GM23248 (cell line): ENCODE data around the gene VASP. TPM values are rescaled to one million over a fixed set of nuclear protein-coding genes. Genes with fewer than 3 reads are reported as not detected.
"Not testable (repeated sequence)": the region's sequence is repeated elsewhere in the genome, so short reads cannot be mapped to it uniquely, and the experiment has no call there.

Experiments used
- DNase-seq: peaks from one replicate; pipeline ENCODE4 v3.0.0-alpha.2; 2015
- H2AFZ ChIP-seq: fragments of 200-600 bp; sonication (generic); 2 replicates; pipeline ENCODE4 v1.6.1; 2016; ENCODE audit warnings: antibody characterized with exemption
- H3F3A ChIP-seq: fragments of 200-600 bp; sonication (generic); 2 replicates; pipeline ENCODE4 v1.6.1; 2016; ENCODE audit warnings: mild to moderate bottlenecking, antibody characterized with exemption, mixed run types; ENCODE audit not compliant: insufficient read depth
- H3K27ac ChIP-seq: fragments of 200-600 bp; sonication (generic); 2 replicates; pipeline ENCODE4 v1.5.1; 2016; ENCODE audit warnings: mild to moderate bottlenecking
- H3K27me3 ChIP-seq: fragments of 200-600 bp; sonication (generic); replicated peaks from 2 replicates; pipeline ENCODE4 v1.6.1; 2016; ENCODE audit warnings: mild to moderate bottlenecking; ENCODE audit not compliant: insufficient read depth
- H3K36me3 ChIP-seq: fragments of 200-600 bp; sonication (generic); 2 replicates; pipeline ENCODE4 v1.6.1; 2016; ENCODE audit warnings: low read depth, mild to moderate bottlenecking
- H3K4me1 ChIP-seq: fragments of 200-600 bp; sonication (generic); 2 replicates; pipeline ENCODE4 v1.6.1; 2016; ENCODE audit warnings: mild to moderate bottlenecking; ENCODE audit not compliant: insufficient read depth
- H3K4me2 ChIP-seq: fragments of 200-600 bp; sonication (generic); one replicate; pipeline ENCODE4 v1.6.1; 2016; ENCODE audit warnings: mild to moderate bottlenecking; ENCODE audit not compliant: unreplicated experiment
- H3K4me3 ChIP-seq: fragments of 200-600 bp; sonication (generic); 2 replicates; pipeline ENCODE4 v1.5.1; 2016; ENCODE audit warnings: mild to moderate bottlenecking
- H3K79me2 ChIP-seq: fragments of 200-600 bp; sonication (generic); 2 replicates; pipeline ENCODE4 v1.6.1; 2016; ENCODE audit warnings: mild to moderate bottlenecking; ENCODE audit not compliant: insufficient read depth
- H3K9ac ChIP-seq: fragments of 200-600 bp; sonication (generic); 2 replicates; pipeline ENCODE4 v1.6.1; 2016; ENCODE audit warnings: mild to moderate bottlenecking
- H3K9me2 ChIP-seq: fragments of 200-600 bp; sonication (generic); 2 replicates; pipeline ENCODE4 v1.6.1; 2016; ENCODE audit warnings: mixed run types, mild to moderate bottlenecking, moderate library complexity; ENCODE audit not compliant: insufficient read depth
- H3K9me3 ChIP-seq: fragments of 200-600 bp; sonication (generic); one replicate; pipeline ENCODE4 v1.6.1; 2017; ENCODE audit warnings: low read depth
- H4K20me1 ChIP-seq: fragments of 200-600 bp; sonication (generic); 2 replicates; pipeline ENCODE4 v1.6.0; 2016; ENCODE audit not compliant: insufficient read depth
- EZH2 ChIP-seq: fragments of 200-600 bp; sonication (generic); IDR thresholded peaks from 2 replicates; pipeline ENCODE4 v1.6.1; 2018; ENCODE audit warnings: antibody characterized with exemption, mild to moderate bottlenecking; ENCODE audit not compliant: insufficient read depth, poor library complexity, severe bottlenecking
- EZH2phosphoT487 ChIP-seq: fragments of 200-600 bp; sonication (generic); IDR thresholded peaks from 2 replicates; pipeline ENCODE4 v1.6.1; 2018; ENCODE audit warnings: antibody characterized with exemption, moderate library complexity, mild to moderate bottlenecking, low read depth; ENCODE audit not compliant: insufficient read depth
- WGBS, 2 experiments: methylation state at CpG; one replicate each; pipeline ENCODE4 v1.1.6; 2015 to 2017; ENCODE audit warnings: low lambda C conversion rate in 2 of 2, low coverage in 1 of 2; ENCODE audit errors: missing lambda C conversion rate in 2 of 2; 5-methylcytosine and 5-hydroxymethylcytosine counted together
- in situ Hi-C: fragments of 300-500 bp; cut with MboI; formaldehyde crosslinking; loops from 2 replicates; pipeline ENCODE4 v1.15.0; 2020
- polyA plus RNA-seq: library from polyadenylated mRNA; unstranded; fragments of >200 nt; fragmentation: Nextera tagmentation; extraction: Ambion mirVana; gene quantifications from 2 replicates; pipeline ENCODE4 v1.2.1, GENCODE V29; 2016
- total RNA-seq: library from RNA; depleted of rRNA; stranded (reverse); fragments of >200 nt; shearing (Covaris generic); gene quantifications from 2 replicates; pipeline ENCODE4 v1.2.3, GENCODE V29; 2014

Gene VASP
- total and polyA plus RNA-seq, 2 experiments from 2014 or later: 31.9 to 135 TPM

DNA sequence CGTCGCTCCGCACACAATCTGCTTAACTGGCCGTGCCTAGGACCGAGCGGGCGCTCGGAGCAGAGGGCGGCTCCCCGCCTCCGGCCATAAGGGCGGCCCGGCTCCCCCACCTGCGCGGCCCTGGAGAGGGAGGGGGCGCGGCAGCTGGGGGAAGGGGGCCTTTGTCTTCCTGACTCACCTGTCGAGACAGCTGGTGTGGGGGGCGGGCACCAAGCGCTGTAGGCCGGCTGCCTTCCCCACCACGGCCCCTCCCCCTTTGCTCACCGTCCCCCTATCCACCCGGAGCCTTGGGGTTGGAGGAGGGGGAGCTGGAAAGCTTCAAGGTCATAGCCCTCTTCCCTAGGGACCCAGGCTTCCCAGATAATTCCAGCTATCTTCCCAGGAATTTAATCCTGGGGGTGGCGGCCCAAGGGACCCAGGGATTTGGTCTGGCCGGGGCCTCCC lies 1.2 kb downstream of the VASP start:
- peaks cover 62% of the 10 kb centered on the region for H3K79me2 ChIP-seq
- TF ChIP-seq EZH2phosphoT487 (no peak), EZH2 (no peak)
- no peaks in the 10 kb centered on the region for H3K9me3 ChIP-seq
- no peaks in the 10 kb centered on the region for H3K36me3 ChIP-seq
- no peaks in the 10 kb centered on the region for H4K20me1 ChIP-seq
- peak overlapping the region; percentile 88 for H2AFZ ChIP-seq
- H3F3A ChIP-seq: peaks cover 16% of the 10 kb centered on the region
- WGBS, 2 experiments: 1 to 2% methylated on average over 14 to 26 of the region's 26 CpGs
- peaks cover 15% of the 10 kb centered on the region for H3K4me1 ChIP-seq
- peak overlapping the region; percentile 86 for H3K9ac ChIP-seq
- no peaks in the 10 kb centered on the region for H3K27me3 ChIP-seq
- no peaks in the 10 kb centered on the region for H3K9me2 ChIP-seq
- H3K27ac ChIP-seq: peak overlapping the region; percentile 72
- peak overlapping the region; percentile 97 for H3K4me2 ChIP-seq
- DNase-seq: peak; percentile 44
- peak overlapping the region; percentile 99 for H3K4me3 ChIP-seq
- in situ Hi-C loops: no loop called here

DNA sequence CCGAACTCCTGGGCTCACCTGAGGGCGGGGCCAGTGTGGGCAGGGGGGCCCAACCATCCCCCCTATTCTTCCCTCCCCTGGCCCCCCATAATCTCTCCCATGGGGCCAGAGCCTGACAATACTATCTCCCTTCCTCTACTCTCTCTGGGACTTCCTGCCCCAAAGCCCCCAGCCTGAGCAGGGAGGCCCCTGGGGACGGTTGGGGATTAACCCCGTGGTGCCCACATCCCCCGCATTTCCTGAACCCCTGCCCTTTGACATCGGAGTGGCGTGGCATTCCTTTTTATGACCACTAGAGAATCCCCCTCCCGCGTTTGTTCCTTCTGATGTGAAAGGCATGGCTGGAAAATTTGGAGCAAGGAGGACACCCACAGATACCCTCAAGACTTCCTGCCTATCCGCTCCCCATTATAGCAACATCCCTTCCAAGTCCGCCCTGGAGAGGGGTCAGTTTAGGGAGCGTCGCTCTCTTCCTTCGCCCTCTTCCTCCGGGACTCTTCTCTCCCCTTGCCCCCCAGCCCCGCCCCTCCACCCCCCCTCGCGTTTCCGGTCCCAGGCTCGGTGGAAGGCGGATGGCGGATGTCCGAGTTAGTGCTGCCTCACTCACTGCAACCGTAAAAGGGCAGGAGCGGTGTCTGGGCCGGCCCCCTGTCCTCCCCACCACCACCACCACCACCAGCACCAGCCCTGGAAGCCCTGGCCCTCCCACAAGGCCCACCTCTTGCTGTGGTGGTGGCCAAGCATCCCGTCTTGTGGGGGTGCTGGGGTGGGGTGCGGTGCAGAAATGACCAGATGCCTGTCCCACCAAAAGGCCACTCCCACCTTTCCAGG lies 1.8 kb downstream of the VASP start:
- WGBS, 2 experiments: 2% methylated on average over 17 to 28 of the region's 28 CpGs
- in situ Hi-C loops: no loop called here
- peak overlapping the region; percentile 99 for H3K4me3 ChIP-seq
- H3K36me3 ChIP-seq: no peaks in the 10 kb centered on the region
- TF ChIP-seq EZH2: no peak
- no peak for TF ChIP-seq EZH2phosphoT487
- H3K79me2 ChIP-seq: peaks cover 68% of the 10 kb centered on the region
- H3K9me2 ChIP-seq: no peaks in the 10 kb centered on the region
- no peaks in the 10 kb centered on the region for H3K9me3 ChIP-seq
- H3K4me1 ChIP-seq: peaks cover 15% of the 10 kb centered on the region
- peaks cover 16% of the 10 kb centered on the region for H3F3A ChIP-seq
- no peaks in the 10 kb centered on the region for H3K27me3 ChIP-seq
- no peaks in the 10 kb centered on the region for H4K20me1 ChIP-seq
- peak overlapping the region; percentile 97 for H3K4me2 ChIP-seq
- peak; percentile 69 for DNase-seq
- H2AFZ ChIP-seq: peak overlapping the region; percentile 59; the same call in 1 of the 2 replicates
- H3K9ac ChIP-seq: peak overlapping the region; percentile 86
- peak overlapping the region; percentile 22; the same call in 1 of the 2 replicates for H3K27ac ChIP-seq

DNA sequence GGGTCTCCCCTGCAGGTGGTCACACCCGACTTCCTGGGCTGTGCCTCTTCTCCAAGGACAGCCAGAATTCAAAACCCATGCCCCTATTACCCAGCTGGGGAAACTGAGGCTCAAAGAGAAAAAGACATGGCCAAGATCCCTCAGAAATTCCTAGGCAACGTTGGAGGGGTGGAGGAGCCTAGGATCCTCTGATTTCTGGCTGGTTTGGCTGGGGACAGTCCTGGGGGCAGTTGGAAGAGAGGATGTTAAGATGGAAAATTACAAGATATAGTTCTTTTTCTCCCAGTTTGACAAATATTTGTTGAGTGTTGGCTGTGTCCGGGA lies 2.4 kb downstream of the VASP start:
- Histone ChIP-seq H3K79me2 (peaks cover 74% of the 10 kb centered on the region), H3K4me3 (peak overlapping the region; percentile 99), H4K20me1 (no peaks in the 10 kb centered on the region), H3K9ac (peak overlapping the region; percentile 86), H3K36me3 (no peaks in the 10 kb centered on the region), H3F3A (peaks cover 15% of the 10 kb centered on the region), H3K9me2 (no peaks in the 10 kb centered on the region), H3K4me2 (peak overlapping the region; percentile 97), H3K9me3 (no peaks in the 10 kb centered on the region), H3K4me1 (peaks cover 15% of the 10 kb centered on the region), H3K27me3 (no peaks in the 10 kb centered on the region), H3K27ac (0 out of 2 replicates have a peak overlapping the region, but pooled peaks have one; percentile 22), H2AFZ (0 out of 2 replicates have a peak overlapping the region, but pooled peaks have one; percentile 29)
- DNase-seq: no peak
- in situ Hi-C loops: no loop called here
- TF ChIP-seq EZH2: no peak
- no peak for TF ChIP-seq EZH2phosphoT487
- 13% methylated on average over 3 of the region's 3 CpGs for WGBS, 2 experiments

DNA sequence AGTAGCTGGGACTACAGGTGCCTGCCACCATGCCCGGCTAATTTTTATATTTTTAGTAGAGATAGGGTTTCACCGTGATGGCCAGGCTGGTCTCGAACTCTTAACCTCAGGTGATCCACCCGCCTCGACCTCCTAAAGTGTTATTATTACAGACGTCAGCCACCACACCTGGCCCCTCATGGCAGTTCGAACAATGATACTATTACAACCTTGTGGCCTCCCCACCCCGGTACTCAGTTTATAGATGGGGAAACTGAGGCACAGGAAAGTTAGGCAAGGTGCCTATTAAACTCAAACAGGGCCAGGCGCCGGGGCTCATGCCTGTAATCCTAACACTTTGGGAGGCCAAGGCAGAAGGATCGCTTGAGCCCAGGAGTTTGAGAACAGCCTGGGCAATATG lies 3.1 kb downstream of the VASP start:
- H3K27me3 ChIP-seq, DNase-seq, H4K20me1 ChIP-seq, H3K4me3 ChIP-seq, H3F3A ChIP-seq, H3K9me2 ChIP-seq, H3K27ac ChIP-seq, H3K36me3 ChIP-seq, in situ Hi-C loops, H3K4me2 ChIP-seq, H2AFZ ChIP-seq, H3K9me3 ChIP-seq, H3K9ac ChIP-seq: not testable (repeated sequence)
- H3K79me2 ChIP-seq: peaks cover 81% of the 10 kb centered on the region
- WGBS, 2 experiments: 88 to 90% methylated on average over 11 of the region's 11 CpGs
- H3K4me1 ChIP-seq: peaks cover 14% of the 10 kb centered on the region
